Head of caudate nucleus (tissue), 42 donors: ENCODE measurements around the gene TMEM235.

Experiments used
- DNase-seq, 42 donors: peaks; one replicate each; pipeline versions ENCODE4 v3.0.0 to v3.0.0-alpha.2; 2020 to 2021; ENCODE audit warnings: mixed read lengths in 7 of 42
- intact Hi-C: fragments of 100-400 bp; cut with DNase I; formaldehyde crosslinking; loops from one replicate; pipeline ENCODE4 v1.15.0; 2022

TMEM235 gene

GRCh38 chr17:78234261-78234865, 2.9 kb downstream of the TMEM235 start:
- intact Hi-C loops, result no loop called here
- DNase-seq, result peak in 1 of 42 donors; percentile 33

GRCh38 chr17:78235022-78235421, 3.6 kb downstream of the TMEM235 start:
- DNase-seq, result peak in 39 of 42 donors; percentile 55 to 94 (median 84)

GRCh38 chr17:78235885-78236284, 4.5 kb downstream of the TMEM235 start:
- peak in 1 of 42 donors; percentile 30 for DNase-seq
- intact Hi-C loops, result loop anchor here (5.0 kb wide), 1 partner anchor 124 kb away; no protein-coding TSS in a partner anchor

More at GRCh38 chr17:78235022-78235421, 3.6 kb downstream of the TMEM235 start:
- intact Hi-C loops, result loop anchor here (5.0 kb wide), 1 partner anchor 123 kb away; no protein-coding TSS in a partner anchor

- intact Hi-C loops, result loop anchor here (5.0 kb wide), 1 partner anchor 124 kb away; no protein-coding TSS in a partner anchor
- DNase-seq, result peak in 3 of 42 donors; percentile 18 to 33 (median 30)
Measured at GRCh38 chr17:78236362-78237127, 5.1 kb downstream of the TMEM235 start.

- DNase-seq, result peak; percentile 86 to 98 (median 94)
Measured at GRCh38 chr17:78237401-78238012, 6.1 kb downstream of the TMEM235 start.

GRCh38 chr17:78238823-78239488, 7.5 kb downstream of the TMEM235 start:
- intact Hi-C loops, result loop anchor here (5.0 kb wide), 1 partner anchor 127 kb away; no protein-coding TSS in a partner anchor
- DNase-seq, result peak in 1 of 42 donors; percentile 36

More at GRCh38 chr17:78237401-78238012, 6.1 kb downstream of the TMEM235 start:
- intact Hi-C loops, result loop anchor here (5.0 kb wide), 1 partner anchor 125 kb away; no protein-coding TSS in a partner anchor

GRCh38 chr17:78239489-78239931, 8.1 kb downstream of the TMEM235 start:
- no peak for DNase-seq
- intact Hi-C loops, result loop anchor here (5.0 kb wide), 1 partner anchor 127 kb away; no protein-coding TSS in a partner anchor

- no peak for DNase-seq
Measured at GRCh38 chr17:78240012-78240655, 8.7 kb downstream of the TMEM235 start.

GRCh38 chr17:78240839-78241238, 9.4 kb downstream of the TMEM235 start:
- DNase-seq, result no peak
- intact Hi-C loops, result no loop called here

More at GRCh38 chr17:78240012-78240655, 8.7 kb downstream of the TMEM235 start:
- intact Hi-C loops, result no loop called here

GRCh38 chr17:78241277-78242023, 10.0 kb downstream of the TMEM235 start:
- intact Hi-C loops, result no loop called here
- DNase-seq, result peak in 41 of 42 donors; percentile 35 to 96 (median 87)

GRCh38 chr17:78242024-78242742, 10.8 kb downstream of the TMEM235 start:
- peak in 3 of 42 donors; percentile 27 to 55 (median 39) for DNase-seq
- intact Hi-C loops, result no loop called here

- intact Hi-C loops, result no loop called here
- DNase-seq, result no peak
Measured at GRCh38 chr17:78247304-78247703, 15.9 kb downstream of the TMEM235 start.

GRCh38 chr17:78248051-78248914, 16.9 kb downstream of the TMEM235 start:
- DNase-seq, result peak in 8 of 42 donors; percentile 38 to 83 (median 64)
- intact Hi-C loops, result no loop called here

GRCh38 chr17:78249074-78249817, 17.8 kb downstream of the TMEM235 start:
- intact Hi-C loops, result no loop called here
- no peak for DNase-seq
